SH-SY5Y (cell line): ENCODE measurements around the gene PALD1.

Experiments
- GATA2 ChIP-seq: IDR thresholded peaks from 2 replicates; pipeline ENCODE4 v1.6.1; 2011; ENCODE audit warnings: mild to moderate bottlenecking, low read depth, low read length
- GATA3 ChIP-seq: IDR thresholded peaks from 2 replicates; pipeline ENCODE4 v1.6.1; 2011; ENCODE audit warnings: low read depth, mild to moderate bottlenecking, low read length, moderate library complexity

Gene PALD1

DNA sequence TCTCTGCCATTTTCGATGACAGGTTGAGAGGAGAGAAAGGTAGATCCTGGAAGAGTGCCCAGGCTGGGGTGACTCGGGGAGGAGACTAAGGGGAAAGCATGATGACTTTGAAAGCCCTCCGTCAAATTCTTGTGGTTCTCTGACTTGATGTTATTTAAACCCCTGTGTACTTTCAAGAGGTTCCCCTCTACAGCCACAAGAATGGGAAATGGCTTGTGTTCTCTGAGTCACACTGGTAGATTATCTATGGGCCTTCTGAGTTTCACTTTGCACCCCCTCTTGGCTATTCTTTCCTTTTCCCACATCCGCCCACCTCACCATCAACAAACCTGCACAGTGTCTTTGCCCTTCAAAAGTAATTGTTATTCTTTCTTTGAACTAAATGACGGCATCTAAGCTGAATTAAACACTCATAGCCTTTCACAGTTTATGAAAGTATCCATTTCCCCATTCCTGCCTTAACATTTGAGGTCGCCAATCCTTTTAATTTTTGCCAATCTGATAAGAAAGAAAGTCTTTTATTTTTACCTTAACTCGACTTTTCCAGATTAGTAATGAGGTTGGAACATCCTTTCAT is 99.9 kb downstream of the PALD1 start:
- TF ChIP-seq GATA3: no peak
- TF ChIP-seq GATA2: no peak

- TF ChIP-seq GATA3 (no peak), GATA2 (no peak)
Measured at GRCh38 chr10:70579234-70580002, 100.9 kb downstream of the PALD1 start.

- no peak for TF ChIP-seq GATA3
- no peak for TF ChIP-seq GATA2
Measured at GRCh38 chr10:70582793-70583668, 104.5 kb downstream of the PALD1 start.

GRCh38 chr10:70583669-70584037 is 105.1 kb downstream of the PALD1 start:
- TF ChIP-seq GATA3 (no peak), GATA2 (no peak)

GRCh38 chr10:70584366-70584765 is 105.8 kb downstream of the PALD1 start:
- no peak for TF ChIP-seq GATA3

DNA sequence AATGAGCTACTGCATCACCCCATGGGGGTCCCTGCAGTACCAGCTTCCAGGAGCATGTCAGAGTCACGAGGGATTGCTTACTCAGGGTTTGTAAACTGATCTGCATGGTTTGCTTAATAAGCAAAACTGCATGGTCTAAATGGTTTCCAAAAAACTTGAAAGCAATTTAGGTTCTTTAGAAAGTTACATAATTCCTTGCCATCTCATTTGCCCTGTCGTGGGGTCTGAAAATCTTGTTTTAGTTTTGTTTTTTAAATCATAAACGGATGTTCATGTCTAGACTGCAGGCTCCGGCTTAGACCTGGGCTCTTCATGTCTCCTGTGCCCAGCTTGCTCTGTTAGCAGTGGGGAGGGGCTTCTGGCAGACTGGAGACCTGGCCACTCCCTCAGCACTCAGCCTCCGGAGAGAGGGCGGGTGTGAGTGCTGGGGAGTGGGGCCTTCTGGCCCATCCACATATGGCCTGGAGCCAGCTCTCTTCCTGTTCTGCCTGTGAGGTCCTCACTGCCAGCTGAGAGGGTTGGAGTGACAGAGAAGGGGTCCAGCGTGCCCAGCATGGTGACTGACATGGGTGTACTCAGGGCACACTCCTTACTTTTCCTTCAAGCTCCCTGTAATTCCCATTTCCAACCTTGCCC is 106.5 kb downstream of the PALD1 start:
- no peak for TF ChIP-seq GATA3
- TF ChIP-seq GATA2: no peak

DNA sequence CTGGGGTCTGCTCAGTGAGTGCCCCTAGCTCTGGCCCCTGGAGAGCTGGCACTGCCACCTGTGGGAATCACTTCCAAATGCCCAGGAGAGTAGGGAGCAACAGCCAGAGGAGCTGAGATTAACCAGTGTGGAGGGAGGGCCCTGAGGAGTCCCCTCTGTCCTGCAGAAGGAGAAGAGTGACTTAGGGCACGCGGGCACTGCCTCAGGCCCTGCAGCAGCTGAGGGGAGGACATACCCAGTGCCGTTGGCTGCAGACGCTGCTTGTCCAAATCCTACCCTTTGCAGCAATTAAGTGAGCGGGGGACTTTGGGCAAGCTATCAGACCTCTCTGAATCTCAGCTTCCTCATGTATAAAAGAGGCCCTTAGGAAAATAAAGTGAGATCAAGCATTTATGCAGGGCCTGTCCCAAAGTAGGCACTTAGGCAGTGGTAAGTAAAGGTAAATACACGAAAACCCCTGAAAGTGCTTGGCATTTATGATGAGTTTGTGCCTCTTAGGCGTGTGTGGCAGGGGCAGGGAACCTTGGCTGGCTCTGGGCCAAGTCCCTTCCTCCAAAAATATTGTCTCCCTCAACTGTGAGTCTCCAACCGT is 107.1 kb downstream of the PALD1 start:
- TF ChIP-seq GATA3 (no peak), GATA2 (no peak)

DNA sequence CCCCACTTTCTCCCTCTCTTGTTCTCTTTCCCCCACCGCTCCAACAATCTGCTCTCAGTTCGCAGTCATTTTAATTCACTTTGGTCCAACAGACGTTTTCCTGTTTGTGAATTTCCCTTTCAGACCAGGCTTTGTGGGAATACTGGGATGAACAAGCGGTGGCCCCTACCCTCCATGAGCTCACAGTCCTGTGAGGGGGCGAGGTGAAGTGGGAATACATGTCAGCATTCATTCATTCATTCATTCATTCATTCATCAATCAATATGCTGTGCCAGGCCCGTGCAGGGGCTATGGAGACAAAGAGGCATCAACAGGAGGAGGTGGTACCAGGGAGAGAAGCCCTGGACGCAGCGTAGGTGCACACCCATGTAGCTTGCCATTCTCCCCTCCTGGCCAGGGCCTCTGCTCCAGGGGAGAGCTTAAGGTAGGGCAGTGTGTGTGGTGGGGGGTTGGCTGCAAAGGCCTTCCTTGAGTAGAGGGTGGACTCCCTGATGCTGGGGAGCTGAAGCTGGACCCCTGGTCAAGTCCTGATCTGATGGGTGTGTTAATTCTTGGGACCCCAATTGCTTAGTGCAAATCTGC is 107.9 kb downstream of the PALD1 start:
- TF ChIP-seq GATA3 (no peak), GATA2 (no peak)

DNA sequence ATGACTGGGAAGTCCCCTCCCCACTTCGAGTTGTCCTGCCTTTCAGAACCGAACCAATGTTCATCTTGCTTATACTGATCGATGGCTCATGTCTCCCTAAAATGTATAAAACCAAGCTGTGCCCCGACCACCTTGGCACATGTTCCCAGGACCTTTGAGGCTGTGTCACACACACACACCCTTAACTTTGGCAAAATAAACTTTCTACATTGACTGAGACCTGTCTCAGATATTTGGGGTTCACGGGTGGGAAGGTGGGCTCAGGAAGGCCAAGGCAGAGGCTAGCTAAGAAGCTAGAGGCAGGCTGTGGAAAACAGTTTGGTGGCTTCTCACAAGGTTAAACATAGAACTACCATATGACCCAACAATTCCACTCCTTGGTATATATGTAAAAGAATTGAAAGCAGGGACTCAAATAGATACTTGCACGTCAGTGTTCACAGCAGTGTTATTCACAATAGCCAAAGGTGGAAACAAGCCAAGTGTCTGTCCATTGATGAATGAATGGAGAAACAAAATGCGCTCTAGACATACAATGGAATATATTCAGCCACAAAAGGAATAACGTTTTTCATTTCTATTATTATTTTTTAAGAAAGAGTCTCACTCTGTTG is 108.6 kb downstream of the PALD1 start:
- TF ChIP-seq GATA2 (no peak), GATA3 (no peak)

DNA sequence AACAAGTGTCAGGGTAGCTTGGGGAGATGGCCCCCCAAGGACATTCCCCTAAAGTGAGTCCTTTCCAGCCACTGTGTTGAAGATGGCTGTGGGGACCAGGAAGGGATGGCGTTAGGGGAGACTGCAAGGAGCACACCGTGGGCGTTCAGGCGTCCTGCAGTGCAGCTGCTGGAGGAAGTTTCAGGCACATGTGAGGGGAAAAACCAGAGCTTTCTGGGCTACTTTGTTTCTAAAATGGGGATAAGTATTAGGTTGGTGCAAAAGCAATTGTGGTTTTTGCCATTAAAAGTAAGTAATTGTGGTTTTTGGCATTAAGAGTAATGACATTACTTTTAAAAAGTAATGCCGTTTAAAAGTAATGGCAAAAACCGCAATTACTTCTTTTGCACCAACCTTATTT is 109.7 kb downstream of the PALD1 start:
- TF ChIP-seq GATA2: no peak
- TF ChIP-seq GATA3: no peak

GRCh38 chr10:70588859-70589570 is 110.4 kb downstream of the PALD1 start:
- TF ChIP-seq GATA2 (no peak), GATA3 (no peak)

- TF ChIP-seq GATA3: no peak
- no peak for TF ChIP-seq GATA2
Measured at GRCh38 chr10:70589762-70590654, 111.4 kb downstream of the PALD1 start.
